HepG2 (cell line): ENCODE measurements around the gene CACNA1C. TPM values are rescaled to one million over a fixed set of nuclear protein-coding genes. Genes with fewer than 3 reads are reported as not detected.

Experiments used
- ATAC-seq: fragments of 200-7000 bp; cut with Tn5 transposase; 3 replicates; pipeline ENCODE4 v1.9.1; 2020; ENCODE audit warnings: mild to moderate bottlenecking, moderate library complexity
- BruUV-seq: library from RNA; stranded (reverse); fragments of 400-500 nt; replicated peaks from 2 replicates; lab custom pipeline; 2021; lab: Mats Ljungman, UMichigan
- CTCF ChIA-PET: fragments of 300-600 bp; formaldehyde crosslinking; extraction: SDS; loops from one replicate; lab custom pipeline; 2021; ENCODE audit warnings: low total read pairs, inconsistent platforms, low intra/inter-chr PET ratio; lab: Yijun Ruan, JAX
- POLR2A ChIA-PET: fragments of 350-600 bp; sonication (Branson Sonifier 250); formaldehyde crosslinking; loops from one replicate; lab custom pipeline; 2020; ENCODE audit warnings: antibody characterized with exemption, inconsistent platforms; lab: Yijun Ruan, JAX
- DNase-seq: peaks from one replicate; pipeline ENCODE4 v3.0.0-alpha.2; 2015; ENCODE audit warnings: low spot score
- FAIRE-seq: peaks from 3 replicates; lab custom pipeline; 2011; peaks lifted over from hg19 to GRCh38; lab: Jason Lieb, UNC
- H2AFZ ChIP-seq: one replicate; pipeline ENCODE4 v1.6.1; 2011; ENCODE audit warnings: low read length, inconsistent platforms
- H3K27ac ChIP-seq: fragments of 300-600 bp; 3 replicates; pipeline ENCODE4 v1.8.0; 2011; ENCODE audit warnings: mixed run types, mild to moderate bottlenecking, mixed read lengths, low read length, inconsistent platforms; ENCODE audit not compliant: insufficient read depth; ENCODE audit errors: extremely low read length
- H3K27me3 ChIP-seq, 2 experiments: fragments of 200-600 bp in 1 of 2; 2 replicates in 1 of 2; 3 replicates in 1 of 2; pipeline versions ENCODE4 v1.6.0 to v1.8.0; 2011; ENCODE audit warnings: low read length in 2 of 2, mild to moderate bottlenecking in 2 of 2, moderate library complexity in 2 of 2, inconsistent platforms in 1 of 2; ENCODE audit not compliant: insufficient read depth in 2 of 2, control insufficient read depth in 1 of 2
- H3K36me3 ChIP-seq, 2 experiments: fragments of 200-600 bp in 1 of 2; replicated peaks in 1 of 2; 2 replicates in 1 of 2; 3 replicates in 1 of 2; pipeline versions ENCODE4 v1.5.1 to v1.8.0; 2011; ENCODE audit warnings: low read length in 2 of 2, inconsistent platforms in 1 of 2; ENCODE audit not compliant: insufficient read depth in 2 of 2, control insufficient read depth in 1 of 2
- H3K4me1 ChIP-seq: 2 replicates; pipeline ENCODE4 v1.5.1; 2012; ENCODE audit warnings: low read length, inconsistent platforms; ENCODE audit not compliant: insufficient read depth
- H3K4me2 ChIP-seq: 2 replicates; pipeline ENCODE4 v1.6.0; 2011; ENCODE audit warnings: low read depth, low read length, inconsistent platforms
- H3K4me3 ChIP-seq, 3 experiments: fragments of 200-600 bp in 1 of 3; sonication (generic), shearing (Covaris generic) in 1 of 3; replicated peaks in 1 of 3; 2 replicates each; pipeline ENCODE4 v1.5.1; 2011 to 2016; ENCODE audit warnings: low read length in 3 of 3, inconsistent platforms in 2 of 3, low read depth in 2 of 3, mild to moderate bottlenecking in 2 of 3, control low read depth in 1 of 3, mixed read lengths in 1 of 3; ENCODE audit not compliant: insufficient read depth in 1 of 3
- H3K79me2 ChIP-seq: one replicate; pipeline ENCODE4 v1.6.1; 2011; ENCODE audit warnings: low read length, inconsistent platforms; ENCODE audit not compliant: insufficient read depth
- H3K9ac ChIP-seq: 2 replicates; pipeline ENCODE4 v1.6.0; 2011; ENCODE audit warnings: mild to moderate bottlenecking, low read depth, low read length, inconsistent platforms; ENCODE audit not compliant: insufficient read depth
- H3K9me3 ChIP-seq: 2 replicates; pipeline ENCODE4 v1.5.1; 2012; ENCODE audit warnings: mild to moderate bottlenecking, low read length
- H4K20me1 ChIP-seq: 2 replicates; pipeline ENCODE4 v1.6.0; 2011; ENCODE audit warnings: inconsistent platforms, mild to moderate bottlenecking, low read length, moderate library complexity; ENCODE audit not compliant: insufficient read depth
- ATF7 ChIP-seq, 2 experiments: fragments of 450-650 bp in 1 of 2; sonication (generic) in 1 of 2; formaldehyde crosslinking in 1 of 2; IDR thresholded peaks; 2 replicates each; pipeline versions ENCODE4 v1.4.0 to v1.6.1; 2016 to 2020; ENCODE audit warnings: antibody characterized with exemption in 1 of 2, mild to moderate bottlenecking in 1 of 2, missing genetic modification reagents in 1 of 2
- BHLHE40 ChIP-seq: IDR thresholded peaks from 2 replicates; pipeline ENCODE4 v1.6.1; 2011; ENCODE audit warnings: low read length, improper control_type of control experiment
- EP300 ChIP-seq, 3 experiments: sonication (generic) in 1 of 3; formaldehyde crosslinking in 1 of 3; IDR thresholded peaks; 2 replicates each; pipeline versions ENCODE4 v1.5.1 to v1.6.1; 2011 to 2020; ENCODE audit warnings: low read depth in 2 of 3, low read length in 2 of 3, borderline replicate concordance in 1 of 3, improper control_type of control experiment in 1 of 3, mild to moderate bottlenecking in 1 of 3, missing genetic modification reagents in 1 of 3, moderate library complexity in 1 of 3
- RFX5 ChIP-seq: IDR thresholded peaks from 2 replicates; pipeline ENCODE4 v1.6.1; 2011; ENCODE audit warnings: low read depth, low read length, improper control_type of control experiment
- SRSF9 ChIP-seq: fragments of 200-400 bp; formaldehyde crosslinking; IDR thresholded peaks from 2 replicates; pipeline ENCODE4 v1.6.1; 2018; ENCODE audit warnings: borderline replicate concordance, mild to moderate bottlenecking, low read depth, low read length; ENCODE audit not compliant: insufficient read depth, poor library complexity, severe bottlenecking
- TGIF2 ChIP-seq: IDR thresholded peaks from 2 replicates; pipeline ENCODE4 v1.6.1; 2016; ENCODE audit warnings: control low read depth, missing compliant biosample characterization
- ZSCAN29 ChIP-seq: sonication (generic); formaldehyde crosslinking; conservative IDR thresholded peaks from 2 replicates; pipeline ENCODE4 v1.4.0; 2020; ENCODE audit warnings: mild to moderate bottlenecking, missing genetic modification reagents
- WGBS: methylation state at CpG from one replicate; pipeline ENCODE4 v1.1.6; 2017; ENCODE audit warnings: low lambda C conversion rate; 5-methylcytosine and 5-hydroxymethylcytosine counted together
- in situ Hi-C: cut with HindIII; loops from 2 replicates; pipeline ENCODE4 v1.10.0; 2017; ENCODE audit warnings: low pct_unique_long_range_greater_than_20kb; ENCODE audit not compliant: extremely low pct_ligation_motif_present
- intact Hi-C: fragments of 100-400 bp; cut with micrococcal nuclease; formaldehyde crosslinking; loops from one replicate; pipeline ENCODE4 v1.10.0; 2022; ENCODE audit not compliant: unreplicated experiment
- polyA plus RNA-seq, 8 experiments: library from polyadenylated mRNA; depleted of rRNA in 3 of 8; stranded (reverse) in 7 of 8; unstranded in 1 of 8; fragments of >200 nt; fragmentation: Illumina TruSeq in 4 of 8; extraction: Trizol in 4 of 8; gene quantifications; 2 replicates each; pipeline versions ENCODE4 v1.2.1 to v1.2.3, GENCODE V29; 2011 to 2016; ENCODE audit warnings: low read depth in 4 of 8, missing spikeins in 1 of 8, mixed read lengths in 1 of 8; ENCODE audit not compliant: insufficient read depth in 1 of 8
- total RNA-seq, 5 experiments: library from RNA; depleted of rRNA; stranded (reverse); fragments of >200 nt; fragmentation: Illumina TruSeq; extraction: Trizol; gene quantifications; 2 replicates each; pipeline ENCODE4 v1.2.3, GENCODE V29; 2016; ENCODE audit warnings: low read depth in 1 of 5
- TF ChIP-seq, protein P1 (sequence below): sonication (generic); formaldehyde crosslinking; IDR thresholded peaks from one replicate; pipeline ENCODE4 v1.5.1; 2020; ENCODE audit warnings: mild to moderate bottlenecking, missing genetic modification reagents; ENCODE audit errors: not compliant biosample characterization

Gene CACNA1C
- total and polyA plus RNA-seq, 2 of the 13 experiments (the other 11 are each of a cell fraction or from before 2014, with no cell fraction given), result not detected

DNA sequence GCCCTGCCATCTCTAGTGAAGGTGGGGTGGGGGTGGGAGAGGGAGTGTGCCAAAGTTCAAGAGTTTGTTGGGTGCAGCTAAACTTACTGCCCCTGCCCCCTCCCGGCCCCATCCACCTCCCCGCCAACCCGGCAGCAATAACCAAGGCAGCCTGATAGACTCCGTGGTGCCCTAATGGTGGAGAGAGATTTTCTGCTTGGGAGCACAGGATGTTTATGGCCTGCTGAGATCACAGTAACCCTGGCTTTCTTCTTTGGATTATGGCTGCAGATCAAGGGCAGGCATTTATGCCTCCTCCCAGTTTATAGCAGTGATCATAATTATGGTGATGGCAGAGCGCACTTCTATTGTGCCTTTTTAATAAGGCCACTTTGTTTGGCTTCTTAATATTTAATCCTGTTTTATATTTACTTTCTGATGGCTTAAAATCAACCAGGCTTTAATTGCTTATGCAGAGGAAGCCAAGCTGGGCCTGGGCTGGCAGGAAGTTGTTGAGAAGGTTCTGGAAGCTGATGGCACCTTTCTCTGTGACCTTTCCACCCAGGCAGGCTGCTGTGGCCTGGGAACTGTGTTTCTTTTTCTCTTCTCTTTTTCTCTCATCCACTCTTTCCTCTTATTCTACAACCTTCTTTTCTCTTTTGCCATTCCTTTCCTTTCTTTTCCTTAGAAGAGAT is 485.2 kb downstream of the CACNA1C start:
- no peak for FAIRE-seq
- no peaks in the 10 kb centered on the region for H3K9me3 ChIP-seq
- H3K27ac ChIP-seq, result no peak overlapping the region
- H2AFZ ChIP-seq, result no peak overlapping the region
- in situ Hi-C loops, result no loop called here
- peaks cover 3 to 45% of the 10 kb centered on the region in 2 experiments; a peak in 4 of 5 replicates for H3K27me3 ChIP-seq
- no peak for DNase-seq
- no peak overlapping the region for H3K9ac ChIP-seq
- intact Hi-C loops, result no loop called here
- ATAC-seq, result no peak
- H4K20me1 ChIP-seq, result no peaks in the 10 kb centered on the region
- CTCF ChIA-PET, result no interaction called here
- H3K36me3 ChIP-seq, result no peaks in the 10 kb centered on the region
- TF ChIP-seq RFX5 (no peak), EP300 (IDR thresholded peaks at IDR 0.05; ENCODE audit: low read depth in 2 of 2, low read length in 2 of 2) (no peak), EP300 (CRISPR knock-in tag; IDR thresholded peaks at IDR 0.05; ENCODE audit: borderline replicate concordance) (no peak)
- BruUV-seq, result no TSS peak
- no peaks in the 10 kb centered on the region for H3K4me1 ChIP-seq
- WGBS, result 6% methylated on average over 1 of the region's 5 CpGs
- no peak overlapping the region for H3K4me2 ChIP-seq
- POLR2A ChIA-PET, result no interaction called here
- no peak overlapping the region for H3K4me3 ChIP-seq
- no peaks in the 10 kb centered on the region for H3K79me2 ChIP-seq

DNA sequence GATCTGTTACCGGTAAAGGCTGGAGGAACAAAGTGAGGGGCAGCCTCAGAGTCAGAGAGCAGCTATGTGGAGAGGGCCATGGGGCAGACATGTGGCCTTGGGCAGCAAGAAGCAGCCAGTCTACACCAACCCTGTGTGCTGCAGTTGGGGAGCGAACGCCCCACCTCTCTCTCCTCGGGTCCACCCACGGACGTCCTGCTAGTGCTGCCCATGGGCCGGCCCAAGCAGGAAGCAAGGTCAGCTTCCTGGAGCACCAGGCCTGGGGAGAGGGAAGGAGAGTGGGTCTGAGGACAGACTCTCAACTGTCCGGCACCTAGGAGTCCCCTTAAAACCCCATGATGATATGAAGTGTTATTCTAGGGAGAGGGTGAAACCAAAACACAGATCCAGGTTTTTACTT is 487.2 kb downstream of the CACNA1C start:
- no peaks in the 10 kb centered on the region for H3K79me2 ChIP-seq
- H3K4me3 ChIP-seq, result no peak overlapping the region
- in situ Hi-C loops, result no loop called here
- no peaks in the 10 kb centered on the region for H3K9me3 ChIP-seq
- no peak overlapping the region for H3K9ac ChIP-seq
- H4K20me1 ChIP-seq, result no peaks in the 10 kb centered on the region
- ATAC-seq (no peak; the same call in 2 of the 3 replicates), FAIRE-seq (no peak), DNase-seq (no peak)
- intact Hi-C loops, result no loop called here
- no peaks in the 10 kb centered on the region for H3K36me3 ChIP-seq
- no peaks in the 10 kb centered on the region for H3K4me1 ChIP-seq
- CTCF ChIA-PET, result no interaction called here
- H3K4me2 ChIP-seq, result no peak overlapping the region
- peaks cover 2 to 33% of the 10 kb centered on the region in 2 experiments; a peak in 4 of 5 replicates for H3K27me3 ChIP-seq
- WGBS, result 34% methylated on average over 5 of the region's 8 CpGs
- POLR2A ChIA-PET, result no interaction called here
- no peak overlapping the region for H2AFZ ChIP-seq
- no peak overlapping the region for H3K27ac ChIP-seq
- BruUV-seq, result no TSS peak
- TF ChIP-seq TGIF2 (CRISPR knock-in tag), result no peak
- no peak for TF ChIP-seq ZSCAN29 (CRISPR knock-in tag)
- TF ChIP-seq BHLHE40, result no peak
- no peak for TF ChIP-seq ATF7 (IDR thresholded peaks at IDR 0.05)
- TF ChIP-seq ATF7 (CRISPR knock-in tag; IDR thresholded peaks at IDR 0.05), result no peak
- no peak for TF ChIP-seq SRSF9
- TF ChIP-seq, protein P1, sequence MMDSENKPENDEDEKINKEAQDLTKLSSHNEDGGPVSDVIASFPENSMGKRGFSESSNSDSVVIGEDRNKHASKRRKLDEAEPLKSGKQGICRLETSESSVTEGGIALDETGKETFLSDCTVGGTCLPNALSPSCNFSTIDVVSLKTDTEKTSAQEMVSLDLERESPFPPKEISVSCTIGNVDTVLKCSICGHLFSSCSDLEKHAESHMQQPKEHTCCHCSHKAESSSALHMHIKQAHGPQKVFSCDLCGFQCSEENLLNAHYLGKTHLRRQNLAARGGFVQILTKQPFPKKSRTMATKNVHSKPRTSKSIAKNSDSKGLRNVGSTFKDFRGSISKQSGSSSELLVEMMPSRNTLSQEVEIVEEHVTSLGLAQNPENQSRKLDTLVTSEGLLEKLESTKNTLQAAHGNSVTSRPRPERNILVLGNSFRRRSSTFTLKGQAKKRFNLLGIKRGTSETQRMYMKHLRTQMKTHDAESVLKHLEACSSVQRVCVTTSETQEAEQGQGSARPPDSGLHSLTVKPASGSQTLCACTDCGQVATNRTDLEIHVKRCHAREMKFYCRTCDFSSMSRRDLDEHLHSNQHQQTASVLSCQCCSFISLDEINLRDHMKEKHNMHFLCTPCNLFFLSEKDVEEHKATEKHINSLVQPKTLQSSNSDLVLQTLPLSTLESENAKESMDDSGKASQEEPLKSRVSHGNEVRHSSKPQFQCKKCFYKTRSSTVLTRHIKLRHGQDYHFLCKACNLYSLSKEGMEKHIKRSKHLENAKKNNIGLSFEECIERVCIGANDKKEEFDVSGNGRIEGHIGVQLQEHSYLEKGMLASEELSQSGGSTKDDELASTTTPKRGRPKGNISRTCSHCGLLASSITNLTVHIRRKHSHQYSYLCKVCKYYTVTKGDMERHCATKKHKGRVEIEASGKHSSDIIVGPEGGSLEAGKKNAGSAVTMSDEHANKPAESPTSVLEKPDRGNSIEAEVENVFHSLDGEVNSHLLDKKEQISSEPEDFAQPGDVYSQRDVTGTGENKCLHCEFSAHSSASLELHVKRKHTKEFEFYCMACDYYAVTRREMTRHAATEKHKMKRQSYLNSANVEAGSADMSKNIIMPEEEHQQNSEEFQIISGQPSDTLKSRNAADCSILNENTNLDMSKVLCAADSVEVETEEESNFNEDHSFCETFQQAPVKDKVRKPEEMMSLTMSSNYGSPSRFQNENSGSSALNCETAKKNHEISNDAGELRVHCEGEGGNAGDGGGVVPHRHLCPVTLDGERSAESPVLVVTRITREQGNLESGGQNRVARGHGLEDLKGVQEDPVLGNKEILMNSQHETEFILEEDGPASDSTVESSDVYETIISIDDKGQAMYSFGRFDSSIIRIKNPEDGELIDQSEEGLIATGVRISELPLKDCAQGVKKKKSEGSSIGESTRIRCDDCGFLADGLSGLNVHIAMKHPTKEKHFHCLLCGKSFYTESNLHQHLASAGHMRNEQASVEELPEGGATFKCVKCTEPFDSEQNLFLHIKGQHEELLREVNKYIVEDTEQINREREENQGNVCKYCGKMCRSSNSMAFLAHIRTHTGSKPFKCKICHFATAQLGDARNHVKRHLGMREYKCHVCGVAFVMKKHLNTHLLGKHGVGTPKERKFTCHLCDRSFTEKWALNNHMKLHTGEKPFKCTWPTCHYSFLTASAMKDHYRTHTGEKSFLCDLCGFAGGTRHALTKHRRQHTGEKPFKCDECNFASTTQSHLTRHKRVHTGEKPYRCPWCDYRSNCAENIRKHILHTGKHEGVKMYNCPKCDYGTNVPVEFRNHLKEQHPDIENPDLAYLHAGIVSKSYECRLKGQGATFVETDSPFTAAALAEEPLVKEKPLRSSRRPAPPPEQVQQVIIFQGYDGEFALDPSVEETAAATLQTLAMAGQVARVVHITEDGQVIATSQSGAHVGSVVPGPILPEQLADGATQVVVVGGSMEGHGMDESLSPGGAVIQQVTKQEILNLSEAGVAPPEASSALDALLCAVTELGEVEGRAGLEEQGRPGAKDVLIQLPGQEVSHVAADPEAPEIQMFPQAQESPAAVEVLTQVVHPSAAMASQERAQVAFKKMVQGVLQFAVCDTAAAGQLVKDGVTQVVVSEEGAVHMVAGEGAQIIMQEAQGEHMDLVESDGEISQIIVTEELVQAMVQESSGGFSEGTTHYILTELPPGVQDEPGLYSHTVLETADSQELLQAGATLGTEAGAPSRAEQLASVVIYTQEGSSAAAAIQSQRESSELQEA (CRISPR knock-in tag), result no peak
